Measurements from ENCODE around the gene PIK3C2G. TPM values are rescaled to one million over a fixed set of nuclear protein-coding genes. Genes with fewer than 3 reads are reported as not detected.

The PIK3C2G gene
- total RNA-seq, 1 experiment from 2014 or later = not detected

DNA sequence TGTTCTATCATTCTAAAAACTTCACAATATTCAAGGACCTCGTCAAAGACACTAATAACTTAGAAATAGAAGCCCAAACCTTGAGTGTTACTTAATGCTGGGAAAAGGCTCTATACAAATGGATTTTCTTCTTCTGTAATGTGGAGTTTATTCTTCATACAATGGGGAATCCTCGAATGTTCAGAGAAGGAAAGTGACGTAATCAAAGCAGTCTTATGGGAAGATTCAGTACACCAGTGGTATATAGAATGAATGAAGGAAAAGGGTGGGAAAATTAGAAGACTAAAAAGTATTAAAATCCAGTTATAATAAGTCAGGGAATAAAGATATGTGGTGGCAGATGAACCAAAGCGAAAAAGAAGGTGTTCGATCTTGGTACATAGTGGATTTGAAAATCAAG is 370.0 kb downstream of the PIK3C2G start:
- Mint-ChIP-seq H3K9me3 (peaks cover 11% of the 10 kb centered on the region in 2 experiments), H3K4me3 (no peak overlapping the region), H3K27ac (no peak overlapping the region), H3K27me3 (ENCODE audit: low read depth) (no peaks in the 10 kb centered on the region), H3K36me3 (ENCODE audit: insufficient read depth in 1 of 3, low read depth in 3 of 3) (peaks cover 0 to 8% (median 4%) of the 10 kb centered on the region in 3 experiments; a peak in 5 of 7 replicates), H3K4me1 (no peaks in the 10 kb centered on the region)
- no peak overlapping the region for H3K14ac ChIP-seq (ENCODE audit: insufficient read depth, low read length)
- no peaks in the 10 kb centered on the region for H3K79me1 ChIP-seq (ENCODE audit: insufficient read depth, low read depth, low read length, poor library complexity, severe bottlenecking)
- H3K23me2 ChIP-seq (ENCODE audit: insufficient read length, low read depth, low read length, poor library complexity, severe bottlenecking) = no peaks in the 10 kb centered on the region
- no peak overlapping the region for H2AFZ ChIP-seq (ENCODE audit: low read length)
- no peak overlapping the region for H2BK12ac ChIP-seq (ENCODE audit: insufficient read length, low read depth, low read length)
- H3K4me2 ChIP-seq (ENCODE audit: insufficient read depth, insufficient read length, low read length) = no peak overlapping the region
- no peaks in the 10 kb centered on the region for H4K20me1 ChIP-seq (ENCODE audit: control insufficient read depth, insufficient read depth, insufficient read length)
- no peak overlapping the region for H3T11ph ChIP-seq (ENCODE audit: low read length)
- no peak overlapping the region for H3K56ac ChIP-seq (ENCODE audit: insufficient read length, low read depth, low read length)
- H3K27me3 ChIP-seq (ENCODE audit: insufficient read depth, low read length) = no peaks in the 10 kb centered on the region
- H3K9me3 ChIP-seq (ENCODE audit: control insufficient read depth, low read depth, low read length) = no peaks in the 10 kb centered on the region
- TF ChIP-seq, protein P1, sequence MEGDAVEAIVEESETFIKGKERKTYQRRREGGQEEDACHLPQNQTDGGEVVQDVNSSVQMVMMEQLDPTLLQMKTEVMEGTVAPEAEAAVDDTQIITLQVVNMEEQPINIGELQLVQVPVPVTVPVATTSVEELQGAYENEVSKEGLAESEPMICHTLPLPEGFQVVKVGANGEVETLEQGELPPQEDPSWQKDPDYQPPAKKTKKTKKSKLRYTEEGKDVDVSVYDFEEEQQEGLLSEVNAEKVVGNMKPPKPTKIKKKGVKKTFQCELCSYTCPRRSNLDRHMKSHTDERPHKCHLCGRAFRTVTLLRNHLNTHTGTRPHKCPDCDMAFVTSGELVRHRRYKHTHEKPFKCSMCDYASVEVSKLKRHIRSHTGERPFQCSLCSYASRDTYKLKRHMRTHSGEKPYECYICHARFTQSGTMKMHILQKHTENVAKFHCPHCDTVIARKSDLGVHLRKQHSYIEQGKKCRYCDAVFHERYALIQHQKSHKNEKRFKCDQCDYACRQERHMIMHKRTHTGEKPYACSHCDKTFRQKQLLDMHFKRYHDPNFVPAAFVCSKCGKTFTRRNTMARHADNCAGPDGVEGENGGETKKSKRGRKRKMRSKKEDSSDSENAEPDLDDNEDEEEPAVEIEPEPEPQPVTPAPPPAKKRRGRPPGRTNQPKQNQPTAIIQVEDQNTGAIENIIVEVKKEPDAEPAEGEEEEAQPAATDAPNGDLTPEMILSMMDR (conservative IDR thresholded peaks at IDR 0.05) = no peak
- H2AK5ac ChIP-seq (ENCODE audit: insufficient read length, low read length) = no peak overlapping the region
- H2BK5ac ChIP-seq (ENCODE audit: insufficient read length, low read length) = no peak overlapping the region
- H3K79me2 ChIP-seq (ENCODE audit: insufficient read depth, low read length) = no peaks in the 10 kb centered on the region
- H4K91ac ChIP-seq (ENCODE audit: insufficient read length, low read depth, low read length) = no peak overlapping the region
- H3K23ac ChIP-seq (ENCODE audit: insufficient read length, low read depth, low read length) = no peak overlapping the region
- H2BK120ac ChIP-seq (ENCODE audit: low read depth, low read length, poor library complexity, severe bottlenecking) = no peak overlapping the region
- H3K18ac ChIP-seq (ENCODE audit: insufficient read length, low read depth, low read length) = no peak overlapping the region
- no peak overlapping the region for H2BK15ac ChIP-seq (ENCODE audit: low read depth, low read length)
- no peak overlapping the region for H3K4ac ChIP-seq (ENCODE audit: low read depth, low read length)
- no peak for DNase-seq
- H4K5ac ChIP-seq (ENCODE audit: insufficient read length, low read depth, low read length) = no peak overlapping the region
- H3K27ac ChIP-seq (ENCODE audit: insufficient read length, low read depth, low read length) = no peak overlapping the region
- no peaks in the 10 kb centered on the region for H3K4me1 ChIP-seq (ENCODE audit: insufficient read depth, low read length)
- no peak overlapping the region for H3K9ac ChIP-seq (ENCODE audit: extremely low read depth, insufficient read length, low read length)
- H4K8ac ChIP-seq (replicated peaks; ENCODE audit: insufficient read length, low read depth, low read length) = no peak overlapping the region
- no peak overlapping the region for H2BK20ac ChIP-seq (ENCODE audit: low read depth, low read length, poor library complexity, severe bottlenecking)
- no CpG with 5 or more reads among the region's 5 CpGs for WGBS (ENCODE audit: extremely low coverage, insufficient read length, low lambda C conversion rate)
